Globus pallidus (tissue), 1 donor: Measurements from ENCODE around the gene USP22.

Source experiments
- DNase-seq: peaks from one replicate; pipeline ENCODE4 v3.0.0-alpha.2; 2015; ENCODE audit warnings: low spot score

The USP22 gene

GRCh38 chr17:21049457-21049856, 6.6 kb upstream of the USP22 start:
- DNase-seq = no peak

- DNase-seq = no peak
Measured at GRCh38 chr17:21046216-21046615, 3.4 kb upstream of the USP22 start.

GRCh38 chr17:21044971-21045370, 2.2 kb upstream of the USP22 start:
- no peak for DNase-seq

GRCh38 chr17:21043296-21044232, 753 bp upstream of the USP22 start:
- peak; percentile 99 for DNase-seq

GRCh38 chr17:21041741-21042457, 912 bp downstream of the USP22 start:
- DNase-seq = peak; percentile 86

GRCh38 chr17:21039839-21040575, 2.8 kb downstream of the USP22 start:
- DNase-seq = no peak

- no peak for DNase-seq
Measured at GRCh38 chr17:21037117-21037803, 5.6 kb downstream of the USP22 start.

GRCh38 chr17:21036361-21036881, 6.4 kb downstream of the USP22 start:
- DNase-seq = no peak

- DNase-seq = no peak
Measured at GRCh38 chr17:21035406-21035805, 7.4 kb downstream of the USP22 start.

GRCh38 chr17:21034340-21035235, 8.2 kb downstream of the USP22 start:
- DNase-seq = peak; percentile 51

GRCh38 chr17:21033350-21033749, 9.5 kb downstream of the USP22 start:
- no peak for DNase-seq

- DNase-seq = no peak
Measured at GRCh38 chr17:21031756-21032396, 10.9 kb downstream of the USP22 start.

GRCh38 chr17:21030375-21030774, 12.4 kb downstream of the USP22 start:
- no peak for DNase-seq

GRCh38 chr17:21029515-21029914, 13.3 kb downstream of the USP22 start:
- DNase-seq = no peak

- no peak for DNase-seq
Measured at GRCh38 chr17:21029036-21029435, 13.8 kb downstream of the USP22 start.

- DNase-seq = peak; percentile 65
Measured at GRCh38 chr17:21028192-21028591, 14.6 kb downstream of the USP22 start.

- no peak for DNase-seq
Measured at GRCh38 chr17:21027031-21027430, 15.8 kb downstream of the USP22 start.

- no peak for DNase-seq
Measured at GRCh38 chr17:21025451-21025850, 17.4 kb downstream of the USP22 start.

GRCh38 chr17:21024024-21024423, 18.8 kb downstream of the USP22 start:
- no peak for DNase-seq

GRCh38 chr17:21021208-21021803, 21.5 kb downstream of the USP22 start:
- DNase-seq = no peak
